Hematopoietic multipotent progenitor cell treated with erythropoietin and hydrocortisone succinate and interleukin-3 and kit ligand, for 6 days (in vitro differentiated cells): ENCODE results near the gene ZNF426.

Experiments used
- DNase-seq: peaks from one replicate; pipeline ENCODE4 v3.0.0-alpha.2; 2015

Gene ZNF426

GRCh38 chr19:9494096-9494495 is 44.3 kb downstream of the ZNF426 start:
- no peak for DNase-seq

GRCh38 chr19:9487016-9487415 is 51.4 kb downstream of the ZNF426 start:
- no peak for DNase-seq

DNA sequence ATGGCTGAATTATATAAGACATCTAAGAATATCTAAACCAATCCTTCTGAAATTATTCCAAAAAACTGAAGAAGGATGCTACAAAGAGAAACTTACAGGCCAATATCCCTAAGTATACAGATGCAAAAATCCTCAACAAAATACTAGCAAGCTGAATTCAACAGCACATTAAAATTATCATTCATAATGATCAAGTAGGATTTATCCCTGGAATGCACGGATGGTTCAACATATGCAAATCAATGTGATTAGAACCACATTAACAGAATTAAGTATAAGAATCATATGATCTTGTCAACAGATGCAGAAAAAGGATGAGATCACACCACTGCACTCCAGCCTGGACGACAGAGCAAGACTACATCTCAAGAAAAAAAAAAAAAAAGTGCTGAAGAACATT is 53.3 kb downstream of the ZNF426 start:
- no peak for DNase-seq

DNA sequence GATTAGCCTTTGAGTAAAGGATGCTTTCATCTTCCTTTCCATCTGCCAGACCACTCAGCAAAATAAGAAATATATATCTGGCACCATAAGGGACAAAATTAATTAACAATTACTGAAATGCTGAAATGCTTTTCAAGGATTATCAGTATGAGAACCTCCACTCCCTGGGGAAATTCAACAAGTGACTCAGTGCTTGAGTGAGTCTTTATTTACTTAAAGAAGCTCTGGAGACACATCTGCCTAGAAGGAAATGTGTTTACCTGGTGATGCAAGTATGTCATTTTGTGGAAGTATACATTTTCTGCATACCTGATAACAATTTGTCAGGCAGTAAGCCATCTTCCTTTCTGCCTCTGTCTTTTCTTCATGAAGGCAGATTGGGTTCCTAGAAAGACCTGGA is 63.5 kb downstream of the ZNF426 start:
- DNase-seq, result no peak
